DMS79 (cell line): Measurements from ENCODE around the gene IGFALS.
A peak's percentile ranks its signal among the peaks of the same experiment; 100 is the strongest.

Experiments
- DNase-seq: peaks from one replicate; lab custom pipeline; 2025; lab: John Stamatoyannopoulos, UW

Gene IGFALS

GRCh38 chr16:1793578-1794220 lies at the start of gene IGFALS:
Gene IGFALS, minus strand, starts transcription at chr16:1793705. Its CDS starts 53 bp downstream, at chr16:1793652.
- no peak for DNase-seq

- no peak for DNase-seq
Measured at GRCh38 chr16:1839554-1839953, 46.0 kb upstream of the IGFALS start.

- no peak for DNase-seq
Measured at GRCh38 chr16:1834096-1834495, 40.6 kb upstream of the IGFALS start.

- peak; percentile 43 for DNase-seq
Measured at GRCh38 chr16:1832838-1833454, 39.4 kb upstream of the IGFALS start.

GRCh38 chr16:1831186-1832075 lies 37.9 kb upstream of the IGFALS start:
- no peak for DNase-seq

- no peak for DNase-seq
Measured at GRCh38 chr16:1830213-1830612, 36.7 kb upstream of the IGFALS start.

GRCh38 chr16:1828645-1829410 lies 35.3 kb upstream of the IGFALS start:
- DNase-seq = no peak

GRCh38 chr16:1826691-1827573 lies 33.4 kb upstream of the IGFALS start, which contains the start of the genes FAHD1 and HAGH:
Gene FAHD1, plus strand, starts transcription at chr16:1827206. Its CDS starts 33 bp downstream, at chr16:1827239.
Gene HAGH, minus strand, starts transcription at chr16:1826825. Its CDS starts 38 bp downstream, at chr16:1826787.
- DNase-seq = peak; percentile 70

GRCh38 chr16:1825864-1826690 lies 32.6 kb upstream of the IGFALS start:
- no peak for DNase-seq

GRCh38 chr16:1825381-1825863 lies 31.9 kb upstream of the IGFALS start:
- DNase-seq = no peak

- no peak for DNase-seq
Measured at GRCh38 chr16:1823821-1824220, 30.3 kb upstream of the IGFALS start.

GRCh38 chr16:1822801-1823200 lies 29.3 kb upstream of the IGFALS start:
- DNase-seq = no peak

GRCh38 chr16:1821861-1822611 lies 28.5 kb upstream of the IGFALS start:
- no peak for DNase-seq

GRCh38 chr16:1820946-1821290 lies 27.4 kb upstream of the IGFALS start:
- DNase-seq = no peak

- no peak for DNase-seq
Measured at GRCh38 chr16:1820096-1820945, 26.8 kb upstream of the IGFALS start.

GRCh38 chr16:1819611-1820010 lies 26.1 kb upstream of the IGFALS start:
- DNase-seq = no peak

GRCh38 chr16:1818873-1819525 lies 25.5 kb upstream of the IGFALS start:
- no peak for DNase-seq
